Measurements from ENCODE around the gene CDAN1. TPM values are rescaled to one million over a fixed set of nuclear protein-coding genes. Genes with fewer than 3 reads are reported as not detected.

Gene CDAN1
- total RNA-seq, 3 donors from 2014 or later (not counting 1 experiment from before 2014, with no cell fraction given) = 18.1 to 36.9 (median 34.9) TPM

GRCh38 chr15:42744195-42744594, 7.3 kb upstream of the CDAN1 start:
- H3K4me1 ChIP-seq (ENCODE audit: control insufficient read depth, insufficient read depth, low read length) = no peaks in the 10 kb centered on the region
- H3K4me3 Mint-ChIP-seq = no peak overlapping the region
- H3K27ac ChIP-seq (ENCODE audit: low read length) = no peak overlapping the region
- H3K36me3 Mint-ChIP-seq = peaks cover 8% of the 10 kb centered on the region
- no peak overlapping the region for H3K27ac Mint-ChIP-seq
- DNase-seq (no peak), ATAC-seq (no peak)
- no peak overlapping the region for H3K4me3 ChIP-seq (ENCODE audit: low read length)
- no peak for TF ChIP-seq CTCF (IDR thresholded peaks at IDR 0.05)
- H3K9me3 Mint-ChIP-seq = no peaks in the 10 kb centered on the region
- peaks cover 10% of the 10 kb centered on the region for H3K36me3 ChIP-seq (ENCODE audit: control insufficient read depth, insufficient read depth, low read length)
- H3K4me1 Mint-ChIP-seq = peaks cover 0 to 4% of the 10 kb centered on the region in 2 donors
- no peaks in the 10 kb centered on the region for H3K9me3 ChIP-seq (ENCODE audit: control insufficient read depth, insufficient read depth, low read length)
- H3K27me3 Mint-ChIP-seq (ENCODE audit: low read depth in 2 of 2) = no peaks in the 10 kb centered on the region
- intact Hi-C loops (cut with micrococcal nuclease) = no loop called here
- H3K27me3 ChIP-seq (ENCODE audit: control insufficient read depth, insufficient read depth, low read length) = no peaks in the 10 kb centered on the region
- WGBS (ENCODE audit: insufficient coverage) = no CpG with 5 or more reads among the region's 1 CpG

- DNase-seq = no peak
- Histone ChIP-seq H3K27me3 (ENCODE audit: control insufficient read depth, insufficient read depth, low read length) (no peaks in the 10 kb centered on the region), H3K4me1 (ENCODE audit: control insufficient read depth, insufficient read depth, low read length) (peaks cover 6% of the 10 kb centered on the region), H3K36me3 (ENCODE audit: control insufficient read depth, insufficient read depth, low read length) (peaks cover 10% of the 10 kb centered on the region), H3K4me3 (ENCODE audit: low read length) (no peak overlapping the region), H3K9me3 (ENCODE audit: control insufficient read depth, insufficient read depth, low read length) (no peaks in the 10 kb centered on the region), H3K27ac (ENCODE audit: low read length) (no peak overlapping the region)
- 100% methylated on average over 2 of the region's 4 CpGs for WGBS (ENCODE audit: insufficient coverage)
- no peak for ATAC-seq
- Mint-ChIP-seq H3K36me3 (peaks cover 8% of the 10 kb centered on the region), H3K4me1 (peaks cover 5 to 6% of the 10 kb centered on the region in 2 donors), H3K27me3 (ENCODE audit: low read depth in 2 of 2) (no peaks in the 10 kb centered on the region), H3K9me3 (no peaks in the 10 kb centered on the region), H3K27ac (no peak overlapping the region), H3K4me3 (no peak overlapping the region)
- no peak for TF ChIP-seq CTCF (IDR thresholded peaks at IDR 0.05)
- intact Hi-C loops (cut with micrococcal nuclease) = no loop called here
Observed at GRCh38 chr15:42742149-42742548, 5.2 kb upstream of the CDAN1 start.

- H3K9me3 Mint-ChIP-seq = no peaks in the 10 kb centered on the region
- H3K27ac Mint-ChIP-seq = no peak overlapping the region
- ATAC-seq (no peak), DNase-seq (no peak)
- WGBS (ENCODE audit: insufficient coverage) = 100% methylated on average over 1 of the region's 2 CpGs
- no peak overlapping the region for H3K27ac ChIP-seq (ENCODE audit: low read length)
- peaks cover 6% of the 10 kb centered on the region for H3K4me1 ChIP-seq (ENCODE audit: control insufficient read depth, insufficient read depth, low read length)
- H3K4me3 ChIP-seq (ENCODE audit: low read length) = no peak overlapping the region
- no peaks in the 10 kb centered on the region for H3K27me3 Mint-ChIP-seq (ENCODE audit: low read depth in 2 of 2)
- no peak overlapping the region for H3K4me3 Mint-ChIP-seq
- H3K27me3 ChIP-seq (ENCODE audit: control insufficient read depth, insufficient read depth, low read length) = no peaks in the 10 kb centered on the region
- no peak for TF ChIP-seq CTCF (IDR thresholded peaks at IDR 0.05)
- H3K9me3 ChIP-seq (ENCODE audit: control insufficient read depth, insufficient read depth, low read length) = no peaks in the 10 kb centered on the region
- peaks cover 10% of the 10 kb centered on the region for H3K36me3 ChIP-seq (ENCODE audit: control insufficient read depth, insufficient read depth, low read length)
- peaks cover 5 to 6% of the 10 kb centered on the region in 2 donors for H3K4me1 Mint-ChIP-seq
- H3K36me3 Mint-ChIP-seq = peaks cover 8% of the 10 kb centered on the region
- intact Hi-C loops (cut with micrococcal nuclease) = no loop called here
Observed at GRCh38 chr15:42741710-42742109, 4.8 kb upstream of the CDAN1 start.
